B cell (primary cell): ENCODE data around the gene CBX4.

Experiments used
- CTCF ChIP-seq: fragments of 200-600 bp; IDR thresholded peaks from one replicate; pipeline ENCODE4 v1.8.0; 2022; ENCODE audit warnings: antibody characterized with exemption, mild to moderate bottlenecking
- EZH2 ChIP-seq: IDR thresholded peaks from 2 replicates; pipeline ENCODE4 v1.6.1; 2012; ENCODE audit warnings: borderline replicate concordance, low read depth, mild to moderate bottlenecking, moderate library complexity, low read length; ENCODE audit not compliant: insufficient read depth, poor library complexity, severe bottlenecking

- TF ChIP-seq CTCF (no peak), EZH2 (no peak)
Observed at GRCh38 chr17:79870540-79870939, 31.3 kb upstream of the CBX4 start.
